Sigmoid colon (tissue), 7 donors: Measurements from ENCODE around the gene SDK1. TPM values are rescaled to one million over a fixed set of nuclear protein-coding genes. Genes with fewer than 3 reads are reported as not detected.

ENCODE experiments used
- DNase-seq: peaks from one replicate; pipeline ENCODE4 v3.0.0-alpha.2; 2019
- H3K27ac ChIP-seq, 4 donors: fragments of 200-600 bp; sonication (generic); one replicate each; pipeline ENCODE4 v1.5.1; 2016 to 2019; ENCODE audit warnings: mild to moderate bottlenecking in 1 of 4
- H3K27me3 ChIP-seq, 3 donors: fragments of 200-600 bp; sonication (generic); one replicate each; pipeline ENCODE4 v1.5.1; 2019; ENCODE audit warnings: mild to moderate bottlenecking in 1 of 3
- H3K36me3 ChIP-seq, 4 donors: fragments of 200-600 bp; sonication (generic); one replicate each; pipeline ENCODE4 v1.5.1; 2016 to 2019
- H3K4me1 ChIP-seq, 4 donors: fragments of 200-600 bp; sonication (generic); one replicate each; pipeline ENCODE4 v1.5.1; 2017 to 2019
- H3K4me3 ChIP-seq, 4 donors: fragments of 200-600 bp; sonication (generic); one replicate each; pipeline ENCODE4 v1.5.1; 2017 to 2019; ENCODE audit warnings: mild to moderate bottlenecking in 2 of 4, moderate library complexity in 1 of 4
- H3K9me3 ChIP-seq, 4 donors: fragments of 200-600 bp in 3 of 4; sonication (generic) in 3 of 4; one replicate each; pipeline versions ENCODE4 v1.5.1 to v1.6.1; 2013 to 2019
- EP300 ChIP-seq, 4 donors: sonication (generic); formaldehyde crosslinking; IDR thresholded peaks; one replicate each; pipeline ENCODE4 v1.6.1; 2017; ENCODE audit warnings: antibody characterized with exemption in 4 of 4
- POLR2A ChIP-seq, 2 donors: fragments of 450-650 bp; IDR thresholded peaks; one replicate each; pipeline ENCODE4 v1.6.1; 2016; ENCODE audit warnings: antibody characterized with exemption in 2 of 2, mild to moderate bottlenecking in 2 of 2, moderate library complexity in 2 of 2
- POLR2AphosphoS5 ChIP-seq, 4 donors: sonication (generic); formaldehyde crosslinking; IDR thresholded peaks; one replicate each; pipeline ENCODE4 v1.6.1; 2017; ENCODE audit warnings: antibody characterized with exemption in 4 of 4
- WGBS, 2 donors: extraction: QIAGEN DNeasy Blood & Tissue Kit; methylation state at CpG; one replicate each; pipeline ENCODE4 v1.1.7; 2013; 5-methylcytosine and 5-hydroxymethylcytosine counted together
- intact Hi-C: fragments of 100-400 bp; cut with DNase I; formaldehyde crosslinking; loops from one replicate; pipeline ENCODE4 v1.15.1; 2023
- polyA plus RNA-seq, 3 donors: library from polyadenylated mRNA; stranded (reverse); fragments of 200-250 nt; gene quantifications; one replicate each; pipeline ENCODE4 v1.2.3, GENCODE V29; 2013
- total RNA-seq, 4 donors: library from RNA; depleted of rRNA; stranded (reverse); fragments of >200 nt; gene quantifications; one replicate each; pipeline ENCODE4 v1.1.0, GENCODE V29; 2016
- TF ChIP-seq, protein P1 (sequence below), 4 experiments: fragments of 450-650 bp in 3 of 4; fragments of 200-600 bp in 1 of 4; IDR thresholded peaks; one replicate each; pipeline ENCODE4 v1.5.1; 2016 to 2019; ENCODE audit warnings: antibody characterized with exemption in 4 of 4, mild to moderate bottlenecking in 3 of 4, moderate library complexity in 2 of 4
- donor health status: healthy with polysubstance abuse.
- donor health status: Bipolar disorder and iron deficiency.
- donor health status: healthy.

The SDK1 gene
- total and polyA plus RNA-seq, 7 donors = under 0.01 to 23.0 (median 10.0) TPM; not detected in 1

GRCh38 chr7:4288791-4289394 is 987.8 kb downstream of the SDK1 start:
- H3K27me3 ChIP-seq = no peaks in the 10 kb centered on the region
- no peak for DNase-seq
- intact Hi-C loops = no loop called here
- TF ChIP-seq, protein P1, sequence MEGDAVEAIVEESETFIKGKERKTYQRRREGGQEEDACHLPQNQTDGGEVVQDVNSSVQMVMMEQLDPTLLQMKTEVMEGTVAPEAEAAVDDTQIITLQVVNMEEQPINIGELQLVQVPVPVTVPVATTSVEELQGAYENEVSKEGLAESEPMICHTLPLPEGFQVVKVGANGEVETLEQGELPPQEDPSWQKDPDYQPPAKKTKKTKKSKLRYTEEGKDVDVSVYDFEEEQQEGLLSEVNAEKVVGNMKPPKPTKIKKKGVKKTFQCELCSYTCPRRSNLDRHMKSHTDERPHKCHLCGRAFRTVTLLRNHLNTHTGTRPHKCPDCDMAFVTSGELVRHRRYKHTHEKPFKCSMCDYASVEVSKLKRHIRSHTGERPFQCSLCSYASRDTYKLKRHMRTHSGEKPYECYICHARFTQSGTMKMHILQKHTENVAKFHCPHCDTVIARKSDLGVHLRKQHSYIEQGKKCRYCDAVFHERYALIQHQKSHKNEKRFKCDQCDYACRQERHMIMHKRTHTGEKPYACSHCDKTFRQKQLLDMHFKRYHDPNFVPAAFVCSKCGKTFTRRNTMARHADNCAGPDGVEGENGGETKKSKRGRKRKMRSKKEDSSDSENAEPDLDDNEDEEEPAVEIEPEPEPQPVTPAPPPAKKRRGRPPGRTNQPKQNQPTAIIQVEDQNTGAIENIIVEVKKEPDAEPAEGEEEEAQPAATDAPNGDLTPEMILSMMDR (IDR thresholded peaks at IDR 0.05) = no peak
- TF ChIP-seq EP300 (IDR thresholded peaks at IDR 0.05) (no peak), POLR2A (IDR thresholded peaks at IDR 0.05) (no peak), POLR2AphosphoS5 (IDR thresholded peaks at IDR 0.05) (no peak)
- no peak overlapping the region for H3K4me3 ChIP-seq
- no peak overlapping the region for H3K27ac ChIP-seq
- H3K4me1 ChIP-seq = no peaks in the 10 kb centered on the region
- H3K9me3 ChIP-seq = peaks cover 0 to 21% (median 2%) of the 10 kb centered on the region in 4 donors
- H3K36me3 ChIP-seq = no peaks in the 10 kb centered on the region
- WGBS, 2 donors = 90 to 95% methylated on average over 1 of the region's 1 CpG

DNA sequence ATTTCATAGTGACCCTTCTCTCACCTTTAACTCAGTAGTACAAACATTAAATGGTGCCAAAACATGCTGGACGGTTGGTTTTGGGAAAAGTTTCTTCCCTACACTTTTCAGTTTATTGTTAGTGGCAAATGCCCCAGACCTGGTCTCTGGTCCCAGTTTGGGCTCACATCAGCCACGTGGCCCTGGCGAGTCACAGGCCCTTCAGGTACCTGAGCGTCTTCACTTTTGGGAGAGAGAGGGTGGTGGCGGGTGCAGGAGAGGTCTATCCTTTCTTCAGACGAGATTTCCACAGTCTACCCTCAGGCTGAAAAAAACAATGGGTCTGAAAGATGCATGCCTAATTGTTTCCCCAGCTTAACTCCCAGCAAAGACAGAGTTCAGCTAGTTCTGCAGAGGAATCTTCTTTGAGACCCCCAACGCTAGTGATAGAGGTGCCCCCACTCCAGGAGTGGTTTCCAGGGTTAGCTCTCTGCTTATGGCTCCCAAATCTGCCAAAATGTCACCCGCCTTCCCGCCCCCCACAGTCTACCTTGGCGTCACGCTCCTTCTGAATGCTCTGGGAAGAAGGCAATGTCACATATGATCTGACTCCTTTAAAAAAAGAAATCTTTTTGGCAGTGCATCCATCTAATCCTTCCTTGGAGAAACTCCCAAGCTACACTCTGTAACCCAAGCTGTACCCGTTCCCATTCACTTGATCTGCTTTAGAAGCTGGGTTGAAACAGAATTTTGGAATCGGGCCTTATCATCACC is 996.3 kb downstream of the SDK1 start:
- DNase-seq = no peak
- 80 to 82% methylated on average over 13 of the region's 13 CpGs for WGBS, 2 donors
- TF ChIP-seq POLR2AphosphoS5 (IDR thresholded peaks at IDR 0.05) (no peak), POLR2A (IDR thresholded peaks at IDR 0.05) (no peak), EP300 (IDR thresholded peaks at IDR 0.05) (no peak)
- TF ChIP-seq, protein P1 (IDR thresholded peaks at IDR 0.05) = no peak
- intact Hi-C loops = no loop called here
- Histone ChIP-seq H3K27ac (no peak overlapping the region), H3K36me3 (no peaks in the 10 kb centered on the region), H3K4me1 (no peaks in the 10 kb centered on the region), H3K4me3 (no peak overlapping the region), H3K9me3 (peaks cover 0 to 14% (median 0%) of the 10 kb centered on the region in 4 donors), H3K27me3 (no peaks in the 10 kb centered on the region)

DNA sequence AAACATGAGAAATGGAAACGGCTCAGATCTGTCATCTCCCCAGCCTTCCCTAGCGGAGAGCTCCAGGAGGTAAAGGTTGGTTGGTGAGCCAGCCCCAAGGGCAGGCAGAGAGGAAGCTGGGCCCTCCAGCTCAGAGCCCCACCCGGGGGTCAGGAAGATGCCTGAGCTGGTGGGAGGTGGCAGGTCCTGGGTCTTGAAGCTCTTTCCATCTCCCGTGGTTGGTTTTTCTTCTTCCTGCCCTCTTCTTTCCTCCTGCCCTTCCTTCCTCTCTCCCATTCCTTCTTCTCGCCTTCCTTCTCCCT is 996.8 kb downstream of the SDK1 start:
- no peaks in the 10 kb centered on the region for H3K4me1 ChIP-seq
- intact Hi-C loops = no loop called here
- no peak overlapping the region for H3K27ac ChIP-seq
- DNase-seq = no peak
- no peak overlapping the region for H3K4me3 ChIP-seq
- WGBS, 2 donors = 74 to 77% methylated on average over 5 of the region's 5 CpGs
- H3K36me3 ChIP-seq = no peaks in the 10 kb centered on the region
- H3K9me3 ChIP-seq = peaks cover 0 to 8% (median 0%) of the 10 kb centered on the region in 4 donors
- TF ChIP-seq, protein P1 (IDR thresholded peaks at IDR 0.05) = no peak
- TF ChIP-seq POLR2AphosphoS5 (IDR thresholded peaks at IDR 0.05) = no peak
- TF ChIP-seq EP300 (IDR thresholded peaks at IDR 0.05) = no peak
- TF ChIP-seq POLR2A (IDR thresholded peaks at IDR 0.05) = no peak
- H3K27me3 ChIP-seq = no peaks in the 10 kb centered on the region

DNA sequence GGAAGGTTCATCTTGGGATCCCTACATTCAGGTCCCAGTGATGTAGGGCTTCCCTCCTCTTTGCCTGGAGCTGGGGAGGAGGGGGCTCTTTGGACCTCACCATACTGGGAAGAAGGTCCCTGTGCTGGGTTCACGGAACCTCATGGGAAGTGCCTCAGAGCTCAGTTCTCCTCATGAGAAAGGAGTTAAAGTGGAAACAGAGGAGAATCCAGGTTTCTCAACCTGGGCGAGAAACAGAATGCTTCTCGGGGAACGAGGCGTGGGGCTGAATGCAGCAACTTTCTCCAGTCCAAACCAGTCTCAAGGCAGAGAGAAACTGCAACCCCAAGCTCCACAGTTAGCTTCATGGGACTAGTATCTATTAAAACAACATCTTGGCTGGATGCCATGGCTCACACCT is 998.4 kb downstream of the SDK1 start:
- 87 to 92% methylated on average over 5 of the region's 5 CpGs for WGBS, 2 donors
- intact Hi-C loops = no loop called here

More for the DNA sequence above, 998.4 kb downstream of the SDK1 start:
- no peaks in the 10 kb centered on the region for H3K27me3 ChIP-seq
- TF ChIP-seq, protein P1 (IDR thresholded peaks at IDR 0.05) = no peak
- TF ChIP-seq POLR2AphosphoS5 (IDR thresholded peaks at IDR 0.05) (no peak), EP300 (IDR thresholded peaks at IDR 0.05) (no peak), POLR2A (IDR thresholded peaks at IDR 0.05) (no peak)
- no peaks in the 10 kb centered on the region for H3K36me3 ChIP-seq
- no peak overlapping the region for H3K27ac ChIP-seq
- H3K4me1 ChIP-seq = no peaks in the 10 kb centered on the region
- H3K9me3 ChIP-seq = no peaks in the 10 kb centered on the region
- no peak for DNase-seq
- H3K4me3 ChIP-seq = no peak overlapping the region
